GM21737 (cell line): ENCODE results near the gene SHD.

Experiments used
- ATAC-seq: cut with Tn5 transposase; IDR thresholded peaks from one replicate; pipeline ENCODE4 v1.9.1; 2021; ENCODE audit warnings: mild to moderate bottlenecking, moderate library complexity; ENCODE audit not compliant: unreplicated experiment

SHD gene

DNA sequence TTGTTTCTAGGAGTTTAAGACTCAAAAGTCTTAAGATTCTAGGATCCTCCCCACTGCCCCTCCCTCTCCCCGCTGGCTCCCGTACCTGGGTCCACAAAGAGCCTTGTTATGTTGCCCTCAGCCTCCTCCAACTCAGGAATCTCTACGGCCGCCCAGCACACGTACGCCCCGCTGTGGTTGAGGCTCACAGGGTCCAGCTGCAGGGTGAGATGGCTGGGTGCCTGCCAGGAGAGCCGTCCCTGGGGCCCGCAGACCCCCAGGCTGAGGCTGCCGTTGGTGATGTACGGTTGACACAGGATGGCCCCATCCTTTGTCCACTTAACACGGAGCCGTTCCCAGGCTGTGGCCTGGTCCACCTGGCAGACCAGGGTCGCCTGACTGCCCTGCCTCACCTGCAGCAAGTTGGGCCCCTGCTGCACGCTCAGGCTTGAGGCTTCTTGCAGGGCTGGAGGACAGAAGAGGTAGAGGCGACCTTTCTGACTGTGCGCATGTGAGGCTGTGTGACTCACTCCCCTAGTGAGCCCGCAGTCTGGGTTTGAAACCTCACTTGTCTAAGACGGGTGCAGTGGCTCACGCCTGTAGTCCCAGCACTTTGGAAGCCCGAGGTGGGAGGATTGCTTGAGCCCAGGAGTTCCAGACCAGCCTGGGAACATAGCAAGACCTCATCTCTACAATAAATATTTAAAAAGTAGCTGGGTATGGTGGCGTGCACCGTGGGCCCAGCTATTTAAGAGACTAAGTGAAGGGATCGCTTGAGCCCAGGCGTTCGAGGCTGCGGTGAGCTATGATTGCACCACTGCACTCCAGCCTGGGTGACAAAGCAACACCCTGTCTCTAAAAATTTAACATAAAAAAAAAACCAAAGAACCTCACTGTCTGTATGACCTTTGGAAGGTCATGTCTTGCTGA lies 19.1 kb downstream of the SHD start:
- no peak for ATAC-seq

DNA sequence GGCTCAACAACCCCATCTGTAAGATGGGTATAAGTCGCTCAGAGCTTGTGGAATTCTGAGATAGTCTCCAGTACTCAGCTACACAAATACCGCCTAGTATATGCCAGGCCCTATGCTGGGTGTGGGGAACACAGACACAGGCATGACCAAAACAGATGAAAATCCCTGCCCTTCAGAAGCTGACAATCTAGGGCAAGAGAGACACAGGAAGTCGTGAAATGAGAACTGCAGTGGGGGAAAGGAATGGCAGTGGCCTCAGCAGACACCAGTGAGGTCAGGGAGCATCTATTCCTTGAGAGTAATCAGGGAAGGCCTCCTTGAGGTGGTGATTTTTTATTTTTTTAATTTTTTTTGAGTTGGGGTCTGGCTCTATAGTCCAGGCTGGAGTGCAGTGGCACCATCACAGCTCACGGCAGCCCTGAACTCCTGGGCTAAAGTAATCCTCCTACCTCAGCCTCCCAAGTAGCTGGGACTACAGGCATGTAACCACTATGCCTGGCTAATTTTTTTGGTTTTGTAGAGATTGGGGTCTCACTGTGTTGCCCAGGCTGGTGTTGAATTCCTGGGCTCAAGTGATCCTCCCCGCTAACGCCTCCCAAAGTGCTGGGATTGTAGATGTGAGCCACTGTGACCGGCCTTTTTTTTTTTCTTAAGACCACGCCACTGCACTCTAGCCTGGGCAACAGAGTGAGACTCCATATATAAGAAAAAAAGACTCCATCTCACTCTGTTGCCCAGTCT lies 19.9 kb downstream of the SHD start:
- ATAC-seq = no peak

- ATAC-seq = no peak
These were observed 21.5 kb downstream of the SHD start for GRCh38 chr19:4300589-4300988.

- no peak for ATAC-seq
These were observed 22.6 kb downstream of the SHD start for GRCh38 chr19:4301590-4302242.

DNA sequence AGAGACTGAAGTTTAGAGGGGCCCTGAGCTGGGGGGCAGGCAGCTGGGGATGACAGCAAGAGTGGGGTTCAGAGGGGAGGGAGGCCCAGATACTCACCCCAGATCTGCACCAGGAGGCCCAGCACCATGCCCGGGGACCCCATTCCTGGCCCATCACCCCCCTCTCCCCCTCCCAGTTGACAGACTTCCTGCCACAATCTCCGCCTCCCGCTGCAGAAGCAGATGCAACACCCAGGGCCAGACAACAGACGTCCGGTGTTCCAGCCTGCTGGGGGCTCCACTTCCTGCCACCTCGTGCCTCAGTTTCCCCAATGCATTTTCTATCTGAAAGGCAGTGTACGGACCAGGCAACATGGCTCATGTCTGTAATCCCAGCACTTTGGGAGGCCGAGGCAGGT lies 23.2 kb downstream of the SHD start, which contains the start of gene TMIGD2:
Gene TMIGD2 (minus strand): TSS at position 147 of the 398 bp plus-strand sequence. CDS start 4 bp downstream, at position 143.
- ATAC-seq = no peak

GRCh38 chr19:4303819-4304537 lies 24.9 kb downstream of the SHD start:
- ATAC-seq = no peak

DNA sequence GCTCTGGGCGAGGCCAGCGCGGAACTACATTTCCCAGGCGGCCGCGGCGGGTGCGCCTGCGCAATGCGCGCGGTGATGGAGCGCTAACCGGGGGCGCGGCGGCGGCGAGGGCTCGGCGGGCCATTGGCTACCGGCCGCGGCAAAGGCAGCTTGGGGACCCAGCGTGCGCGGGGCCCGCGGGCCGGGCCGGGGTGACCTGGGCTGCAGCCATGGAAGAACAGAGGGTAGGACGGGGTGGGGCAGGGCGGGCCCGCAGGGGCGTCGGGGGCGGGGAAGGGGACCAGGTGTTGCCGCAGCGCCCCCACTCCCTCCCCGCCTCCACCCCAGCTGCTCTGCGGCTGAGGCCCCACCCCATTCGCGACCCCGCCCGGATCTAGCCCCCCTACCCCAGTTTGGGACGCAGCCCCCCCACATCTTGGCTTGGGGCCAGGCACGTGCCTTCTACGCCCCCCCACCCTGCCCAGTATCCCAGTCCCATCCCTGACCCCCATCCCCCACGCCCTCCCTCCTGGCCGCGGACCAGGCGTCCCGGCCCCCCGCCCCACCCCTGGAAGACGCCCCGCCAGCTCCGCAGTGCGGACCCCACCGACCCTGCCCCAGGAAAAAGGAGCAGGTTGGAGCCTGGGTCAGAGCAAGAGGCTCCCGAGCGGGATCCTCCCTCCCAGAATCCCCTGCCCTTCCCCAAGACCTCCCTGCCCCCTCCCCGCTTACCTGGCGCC lies 25.6 kb downstream of the SHD start, which contains the start of gene FSD1:
Gene FSD1 (plus strand): TSS at position 61 of the 719 bp plus-strand sequence. CDS start 149 bp downstream, at position 210.
- ATAC-seq = no peak

DNA sequence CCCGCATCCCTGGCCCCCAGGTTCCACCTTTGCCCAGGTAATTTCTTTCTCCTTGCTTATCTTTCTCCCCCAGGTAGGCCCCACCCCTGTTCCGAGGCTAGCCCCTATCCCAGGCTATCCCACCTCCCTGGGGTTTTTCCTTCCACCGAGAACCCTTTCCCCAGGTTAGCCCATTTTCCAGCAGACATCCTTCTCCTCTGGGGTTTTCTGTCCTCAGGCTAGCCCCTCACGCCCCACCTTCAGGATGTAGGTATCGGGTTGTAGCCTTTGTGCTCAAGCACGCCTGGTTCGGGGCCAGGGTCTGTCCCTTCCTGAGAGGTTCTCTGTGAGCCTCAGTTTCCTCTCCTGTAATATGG lies 26.2 kb downstream of the SHD start:
- no peak for ATAC-seq

DNA sequence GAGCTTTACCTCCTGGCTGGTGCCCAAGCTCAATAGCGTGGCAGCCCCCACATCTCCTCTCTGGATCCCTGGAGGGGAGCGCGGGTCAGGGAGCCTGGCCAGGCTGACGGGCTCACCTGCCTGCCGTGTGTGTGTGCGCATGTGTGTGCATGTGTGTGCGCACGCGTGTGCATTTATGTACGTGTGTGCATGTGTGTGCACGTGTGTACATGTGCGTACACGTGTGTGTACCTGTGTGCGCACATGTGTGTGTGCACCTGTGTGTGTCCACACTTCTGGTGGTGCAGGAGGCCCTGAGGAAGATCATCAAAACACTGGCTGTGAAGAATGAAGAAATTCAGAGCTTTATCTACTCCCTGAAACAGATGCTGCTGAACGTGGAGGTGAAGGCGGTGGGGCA lies 26.6 kb downstream of the SHD start:
- ATAC-seq = no peak

GRCh38 chr19:4310247-4311121 lies 31.4 kb downstream of the SHD start:
- no peak for ATAC-seq

- no peak for ATAC-seq
These were observed 34.9 kb downstream of the SHD start for GRCh38 chr19:4313847-4314490.

DNA sequence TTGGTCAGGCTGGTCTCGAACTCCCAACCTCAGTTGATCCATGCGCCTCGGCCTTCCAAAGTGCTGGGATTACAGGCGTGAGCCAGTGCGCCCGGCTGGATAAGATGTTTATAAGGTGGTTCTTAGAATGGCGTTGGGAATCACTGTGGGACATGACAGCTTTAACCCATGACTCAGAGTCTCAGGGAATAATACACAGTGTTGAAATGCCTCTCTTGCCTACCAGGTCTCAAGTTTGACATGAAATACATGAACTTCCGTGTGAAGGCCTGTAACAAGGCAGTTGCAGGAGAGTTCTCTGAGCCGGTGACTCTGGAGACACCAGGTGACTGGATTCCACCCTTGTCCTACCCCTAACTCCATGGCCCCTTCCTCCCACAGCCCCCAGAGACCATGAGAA lies 37.9 kb downstream of the SHD start:
- no peak for ATAC-seq

DNA sequence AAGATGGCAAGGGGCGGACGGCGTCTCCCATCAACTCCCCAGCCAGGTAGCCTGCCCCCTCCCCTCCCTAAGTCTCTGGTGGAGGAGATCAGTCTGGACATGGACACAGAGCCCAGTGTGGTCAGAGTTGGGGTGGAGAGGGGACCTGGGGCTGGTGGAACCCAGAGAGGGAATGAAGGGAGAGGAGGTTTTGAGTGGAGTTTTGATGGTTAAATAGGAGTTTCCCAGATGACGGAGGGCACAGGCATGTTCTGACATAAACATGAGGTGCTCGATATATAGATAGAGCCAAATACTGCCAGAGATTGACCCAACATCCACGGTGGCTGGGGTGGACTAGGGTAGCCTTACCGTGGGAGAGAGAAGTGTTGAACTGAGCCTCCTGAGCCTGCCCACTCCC lies 39.4 kb downstream of the SHD start:
- no peak for ATAC-seq

DNA sequence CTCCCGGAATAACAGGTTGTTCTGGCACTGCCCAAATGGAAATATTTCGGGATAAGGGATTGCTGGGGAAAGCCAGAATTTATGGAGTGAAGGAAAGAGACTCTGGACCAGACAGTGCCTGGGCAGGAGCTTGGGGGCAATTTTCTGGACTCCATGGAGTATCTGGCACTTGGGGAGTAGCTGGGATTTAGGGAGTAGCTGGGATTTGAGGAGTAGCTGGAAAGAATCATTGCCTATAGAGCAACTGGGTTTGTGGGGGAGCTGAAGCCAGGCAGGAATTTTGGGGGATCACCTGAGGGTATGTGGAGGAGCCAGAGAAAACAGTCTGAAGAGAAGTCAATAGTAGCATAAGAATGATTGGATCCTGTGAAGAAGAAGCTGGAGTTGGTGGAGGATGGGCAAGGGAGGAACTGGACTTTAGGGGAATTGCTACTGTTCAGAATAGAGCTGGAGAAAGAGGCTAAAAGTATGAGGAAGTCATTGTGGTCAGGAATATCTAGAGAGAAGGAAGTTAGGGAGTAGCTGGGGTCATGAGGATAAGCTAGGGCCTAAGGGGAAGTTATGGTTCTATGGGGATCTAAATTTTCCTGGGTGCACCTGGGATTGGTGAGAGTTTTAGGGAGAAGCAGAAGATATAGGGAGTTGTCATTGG lies 40.1 kb downstream of the SHD start:
- ATAC-seq = no peak

DNA sequence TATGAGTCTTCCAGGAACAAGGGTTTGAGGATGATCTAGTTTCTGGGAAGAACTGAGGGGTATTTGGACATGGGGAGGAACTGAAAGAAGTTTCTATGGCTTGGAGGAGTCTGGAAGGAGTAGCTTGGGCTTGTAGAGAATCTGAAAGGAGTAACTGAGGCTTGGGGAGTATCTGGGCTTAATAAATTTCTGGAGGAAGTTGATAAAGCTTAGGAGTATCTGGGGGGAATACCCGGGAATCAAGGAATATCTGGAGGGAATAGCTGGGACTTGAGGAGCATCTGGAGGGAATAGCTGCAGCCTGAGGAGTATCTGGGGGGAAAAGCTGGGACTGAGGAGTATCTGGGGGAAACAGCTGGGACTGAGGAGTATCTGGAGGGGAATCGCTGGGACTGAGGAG lies 41.4 kb downstream of the SHD start:
- no peak for ATAC-seq

- ATAC-seq = no peak
These were observed 44.0 kb downstream of the SHD start for GRCh38 chr19:4322942-4323665.

DNA sequence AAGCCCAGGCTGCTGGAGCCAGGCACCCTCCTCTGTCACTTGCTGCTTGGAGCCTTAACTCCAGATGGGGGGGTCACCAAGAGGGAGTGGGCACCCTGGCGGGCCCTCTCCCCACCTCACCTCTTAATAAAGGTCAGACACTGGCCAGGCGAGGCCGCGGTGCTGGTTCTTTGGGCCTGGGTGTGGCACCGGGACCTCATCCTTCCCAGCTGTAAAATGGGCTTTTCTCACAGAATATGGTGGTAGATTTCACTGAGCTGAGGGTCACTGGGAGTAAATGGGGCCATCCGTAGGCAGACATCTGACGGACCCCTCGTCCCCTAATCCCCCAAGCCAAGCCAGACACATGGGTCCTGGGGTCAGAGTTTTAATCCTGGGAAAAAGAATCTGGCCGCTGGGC lies 44.6 kb downstream of the SHD start:
- ATAC-seq = no peak

GRCh38 chr19:4324228-4324627 lies 45.2 kb downstream of the SHD start:
- no peak for ATAC-seq
